Panc1 (cell line): ENCODE data around the gene SDC3. TPM values are rescaled to one million over a fixed set of nuclear protein-coding genes. Genes with fewer than 3 reads are reported as not detected.

Source experiments
- ATAC-seq: fragments of 200-7000 bp; cut with Tn5 transposase; 2 replicates; pipeline ENCODE4 v1.9.1; 2020; ENCODE audit warnings: mild to moderate bottlenecking, moderate library complexity
- BruUV-seq: library from RNA; stranded (reverse); fragments of 400-500 nt; replicated peaks from 2 replicates; lab custom pipeline; 2021; lab: Mats Ljungman, UMichigan
- CTCF ChIA-PET: fragments of 300-600 bp; sonication (Branson Sonifier 250); formaldehyde crosslinking; loops from one replicate; lab custom pipeline; 2022; ENCODE audit warnings: antibody characterized with exemption; lab: Charles Lee
- POLR2A ChIA-PET: fragments of 300-600 bp; sonication (Branson Sonifier 250); formaldehyde crosslinking; loops from one replicate; lab custom pipeline; 2022; ENCODE audit warnings: antibody characterized with exemption; lab: Charles Lee
- DNase-seq: peaks from one replicate; pipeline ENCODE4 v3.0.0-alpha.2; 2010; ENCODE audit warnings: low read depth, low spot score
- H3K27ac ChIP-seq: 2 replicates; pipeline ENCODE4 v1.5.1; 2011; ENCODE audit warnings: mild to moderate bottlenecking, low read length, inconsistent platforms
- H3K27me3 ChIP-seq: fragments of 200-500 bp; sonication (Bioruptor generic); 2 replicates; pipeline ENCODE4 v1.6.0; 2014; ENCODE audit warnings: low read length, inconsistent platforms; ENCODE audit not compliant: control insufficient read depth, insufficient read depth
- H3K36me3 ChIP-seq: fragments of 200-500 bp; sonication (Bioruptor generic); 2 replicates; pipeline ENCODE4 v1.5.1; 2014; ENCODE audit warnings: inconsistent platforms, mild to moderate bottlenecking, low read length, moderate library complexity; ENCODE audit not compliant: control insufficient read depth, insufficient read depth
- H3K4me1 ChIP-seq: 2 replicates; pipeline ENCODE4 v1.5.1; 2011; ENCODE audit warnings: inconsistent platforms, mild to moderate bottlenecking, low read length, moderate library complexity; ENCODE audit not compliant: control insufficient read depth, insufficient read depth
- H3K4me3 ChIP-seq, 2 experiments: 2 replicates each; pipeline ENCODE4 v1.5.1; 2011 to 2012; ENCODE audit warnings: low read depth in 2 of 2, low read length in 2 of 2, mild to moderate bottlenecking in 2 of 2, inconsistent platforms in 1 of 2, moderate library complexity in 1 of 2
- H3K9me3 ChIP-seq: fragments of 200-500 bp; sonication (Bioruptor generic); 2 replicates; pipeline ENCODE4 v1.5.1; 2014; ENCODE audit warnings: low read depth, mild to moderate bottlenecking, inconsistent platforms, low read length, moderate library complexity; ENCODE audit not compliant: control insufficient read depth, insufficient read depth
- CTCF ChIP-seq: fragments of 450-650 bp; IDR thresholded peaks from 2 replicates; pipeline ENCODE4 v1.5.1; 2017; ENCODE audit warnings: mild to moderate bottlenecking
- POLR2AphosphoS5 ChIP-seq: IDR thresholded peaks from 2 replicates; pipeline ENCODE4 v1.6.1; 2012; ENCODE audit warnings: mild to moderate bottlenecking, low read depth, low read length, moderate library complexity
- REST ChIP-seq, 2 experiments: IDR thresholded peaks; 2 replicates each; pipeline ENCODE4 v1.6.1; 2011 to 2012; ENCODE audit warnings: low read depth in 2 of 2, control low read depth in 1 of 2, low read length in 1 of 2, mild to moderate bottlenecking in 1 of 2, moderate library complexity in 1 of 2; ENCODE audit not compliant: insufficient read depth in 1 of 2
- SIN3A ChIP-seq: IDR thresholded peaks from 2 replicates; pipeline ENCODE4 v1.6.1; 2012; ENCODE audit warnings: low read depth, mild to moderate bottlenecking, low read length, moderate library complexity, borderline replicate concordance; ENCODE audit not compliant: insufficient read depth
- TCF7L2 ChIP-seq: IDR thresholded peaks from 2 replicates; pipeline ENCODE4 v1.6.1; 2011; ENCODE audit warnings: mild to moderate bottlenecking, low read depth, low read length, inconsistent platforms
- in situ Hi-C: cut with HindIII; loops from 2 replicates; pipeline ENCODE4 v1.10.0; 2016; ENCODE audit warnings: low sequenced_read_pairs, low pct_unique_long_range_greater_than_20kb
- intact Hi-C: fragments of 100-400 bp; cut with micrococcal nuclease; formaldehyde crosslinking; loops from one replicate; pipeline ENCODE4 v1.10.0; 2022; ENCODE audit not compliant: unreplicated experiment
- total RNA-seq: library from RNA; stranded (reverse); gene quantifications from one replicate; pipeline ENCODE4 v1.2.1, GENCODE V29; 2021; ENCODE audit not compliant: unreplicated experiment

SDC3 gene
- total RNA-seq, 1 experiment from 2014 or later: 36.1 TPM

- no peak overlapping the region for H3K27ac ChIP-seq
- intact Hi-C loops (no loop called here), in situ Hi-C loops (no loop called here)
- TF ChIP-seq POLR2AphosphoS5 (no peak), SIN3A (no peak), CTCF (no peak), TCF7L2 (no peak), REST (IDR thresholded peaks at IDR 0.05; ENCODE audit: insufficient read depth in 1 of 2, low read depth in 2 of 2, low read length in 1 of 2) (no peak)
- CTCF ChIA-PET: interaction anchor here (0.6 kb wide), 1 partner anchor 60 kb away, joined by 3 read pairs; no protein-coding TSS in a partner anchor
- H3K4me1 ChIP-seq: no peaks in the 10 kb centered on the region
- POLR2A ChIA-PET: interaction anchor here (0.6 kb wide), 1 partner anchor 42 kb away, joined by 3 read pairs; no protein-coding TSS in a partner anchor
- no peaks in the 10 kb centered on the region for H3K36me3 ChIP-seq
- no peaks in the 10 kb centered on the region for H3K9me3 ChIP-seq
- DNase-seq (no peak), ATAC-seq (no peak)
- H3K27me3 ChIP-seq: no peaks in the 10 kb centered on the region
- H3K4me3 ChIP-seq: no peak overlapping the region
- no TSS peak for BruUV-seq
These were observed 51.5 kb downstream of the SDC3 start for GRCh38 chr1:30857062-30857461.

- Histone ChIP-seq H3K4me1 (no peaks in the 10 kb centered on the region), H3K9me3 (no peaks in the 10 kb centered on the region), H3K4me3 (no peak overlapping the region), H3K36me3 (no peaks in the 10 kb centered on the region), H3K27ac (no peak overlapping the region), H3K27me3 (no peaks in the 10 kb centered on the region)
- DNase-seq (no peak), ATAC-seq (no peak)
- in situ Hi-C loops (no loop called here), intact Hi-C loops (no loop called here)
- ChIA-PET CTCF (no interaction called here), POLR2A (interaction anchor here (0.6 kb wide), 2 partner anchors 41 to 1581 kb away, joined by 3 to 5 read pairs; no protein-coding TSS in a partner anchor)
- TF ChIP-seq SIN3A (no peak), REST (IDR thresholded peaks at IDR 0.05; ENCODE audit: insufficient read depth in 1 of 2, low read depth in 2 of 2, low read length in 1 of 2) (no peak), TCF7L2 (no peak), POLR2AphosphoS5 (no peak), CTCF (no peak)
- BruUV-seq: no TSS peak
These were observed 52.2 kb downstream of the SDC3 start for GRCh38 chr1:30856260-30856790.
